Sigmoid colon (tissue), 3 donors: Measurements from ENCODE around the gene ZNF202.

ENCODE experiments used
- POLR2A ChIP-seq, 2 donors: fragments of 450-650 bp; IDR thresholded peaks; one replicate each; pipeline ENCODE4 v1.6.1; 2016; ENCODE audit warnings: antibody characterized with exemption in 2 of 2, mild to moderate bottlenecking in 2 of 2, moderate library complexity in 2 of 2
- TF ChIP-seq, protein P1 (sequence below), 4 experiments: fragments of 450-650 bp in 3 of 4; fragments of 200-600 bp in 1 of 4; IDR thresholded peaks; one replicate each; pipeline ENCODE4 v1.5.1; 2016 to 2019; ENCODE audit warnings: antibody characterized with exemption in 4 of 4, mild to moderate bottlenecking in 3 of 4, moderate library complexity in 2 of 4

DNA sequence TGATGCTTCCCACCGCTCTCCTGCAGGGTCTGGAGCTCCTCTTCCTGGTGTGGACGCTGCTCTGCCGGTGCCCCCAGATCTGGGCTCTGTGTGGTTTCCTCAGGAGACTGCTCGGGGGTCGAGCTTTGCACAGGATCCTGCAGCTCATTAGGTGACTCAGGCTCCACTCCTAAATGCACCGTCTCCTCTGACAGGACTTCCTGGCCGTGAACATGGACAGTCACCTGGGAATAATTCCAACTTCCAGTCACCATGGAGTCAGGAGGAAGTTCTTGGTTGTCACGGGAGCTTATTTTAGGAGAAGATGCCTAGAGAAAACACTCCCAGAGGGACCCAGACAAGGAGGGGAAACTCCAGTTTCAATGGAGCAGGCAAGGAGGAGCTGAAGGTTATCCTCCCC, 11.9 kb downstream of the ZNF202 start:
- TF ChIP-seq, protein P1, sequence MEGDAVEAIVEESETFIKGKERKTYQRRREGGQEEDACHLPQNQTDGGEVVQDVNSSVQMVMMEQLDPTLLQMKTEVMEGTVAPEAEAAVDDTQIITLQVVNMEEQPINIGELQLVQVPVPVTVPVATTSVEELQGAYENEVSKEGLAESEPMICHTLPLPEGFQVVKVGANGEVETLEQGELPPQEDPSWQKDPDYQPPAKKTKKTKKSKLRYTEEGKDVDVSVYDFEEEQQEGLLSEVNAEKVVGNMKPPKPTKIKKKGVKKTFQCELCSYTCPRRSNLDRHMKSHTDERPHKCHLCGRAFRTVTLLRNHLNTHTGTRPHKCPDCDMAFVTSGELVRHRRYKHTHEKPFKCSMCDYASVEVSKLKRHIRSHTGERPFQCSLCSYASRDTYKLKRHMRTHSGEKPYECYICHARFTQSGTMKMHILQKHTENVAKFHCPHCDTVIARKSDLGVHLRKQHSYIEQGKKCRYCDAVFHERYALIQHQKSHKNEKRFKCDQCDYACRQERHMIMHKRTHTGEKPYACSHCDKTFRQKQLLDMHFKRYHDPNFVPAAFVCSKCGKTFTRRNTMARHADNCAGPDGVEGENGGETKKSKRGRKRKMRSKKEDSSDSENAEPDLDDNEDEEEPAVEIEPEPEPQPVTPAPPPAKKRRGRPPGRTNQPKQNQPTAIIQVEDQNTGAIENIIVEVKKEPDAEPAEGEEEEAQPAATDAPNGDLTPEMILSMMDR (IDR thresholded peaks at IDR 0.05) = no peak
- no peak for TF ChIP-seq POLR2A (IDR thresholded peaks at IDR 0.05)
